ENCODE measurements around the gene OPN4.

DNA sequence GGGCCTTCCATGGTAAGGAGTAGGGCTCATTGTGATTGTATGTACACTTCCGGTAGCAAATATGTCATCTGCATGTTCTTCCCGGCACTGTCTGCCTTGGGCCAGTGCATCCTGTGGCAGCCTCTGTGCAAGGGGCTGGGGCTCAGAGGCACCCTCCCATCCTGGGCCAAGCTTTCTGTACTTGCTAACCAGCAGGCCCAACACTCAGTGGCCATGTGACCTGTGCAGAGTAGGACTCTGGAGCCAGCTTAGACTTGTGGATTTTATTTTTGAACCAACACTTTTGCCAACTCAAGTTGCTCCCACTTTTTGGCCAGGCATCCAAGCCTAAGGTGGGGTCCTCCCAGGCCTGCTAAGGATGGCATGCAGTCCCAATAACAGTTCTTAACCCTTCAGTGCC lies 38.9 kb downstream of the OPN4 start:
- no peak for TF ChIP-seq EGR1 (IDR thresholded peaks at IDR 0.05; ENCODE audit: borderline replicate concordance, low read depth, low read length)
- TF ChIP-seq, protein P1, sequence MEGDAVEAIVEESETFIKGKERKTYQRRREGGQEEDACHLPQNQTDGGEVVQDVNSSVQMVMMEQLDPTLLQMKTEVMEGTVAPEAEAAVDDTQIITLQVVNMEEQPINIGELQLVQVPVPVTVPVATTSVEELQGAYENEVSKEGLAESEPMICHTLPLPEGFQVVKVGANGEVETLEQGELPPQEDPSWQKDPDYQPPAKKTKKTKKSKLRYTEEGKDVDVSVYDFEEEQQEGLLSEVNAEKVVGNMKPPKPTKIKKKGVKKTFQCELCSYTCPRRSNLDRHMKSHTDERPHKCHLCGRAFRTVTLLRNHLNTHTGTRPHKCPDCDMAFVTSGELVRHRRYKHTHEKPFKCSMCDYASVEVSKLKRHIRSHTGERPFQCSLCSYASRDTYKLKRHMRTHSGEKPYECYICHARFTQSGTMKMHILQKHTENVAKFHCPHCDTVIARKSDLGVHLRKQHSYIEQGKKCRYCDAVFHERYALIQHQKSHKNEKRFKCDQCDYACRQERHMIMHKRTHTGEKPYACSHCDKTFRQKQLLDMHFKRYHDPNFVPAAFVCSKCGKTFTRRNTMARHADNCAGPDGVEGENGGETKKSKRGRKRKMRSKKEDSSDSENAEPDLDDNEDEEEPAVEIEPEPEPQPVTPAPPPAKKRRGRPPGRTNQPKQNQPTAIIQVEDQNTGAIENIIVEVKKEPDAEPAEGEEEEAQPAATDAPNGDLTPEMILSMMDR (IDR thresholded peaks at IDR 0.05; ENCODE audit: control extremely low read depth in 1 of 3, insufficient read depth in 1 of 3, low read depth in 1 of 3, low read length in 3 of 3), result no peak
- no peak for TF ChIP-seq YY1 (IDR thresholded peaks at IDR 0.05; ENCODE audit: low read depth, low read length)

Data from H1 (cell line).